SK-N-MC (cell line): ENCODE measurements around the gene CCL25.

Experiments used
- DNase-seq: peaks from one replicate; pipeline ENCODE4 v3.0.0-alpha.2; 2011; ENCODE audit warnings: low read depth, low spot score
- H3K27ac ChIP-seq: fragments of 200-600 bp; sonication (generic); 2 replicates; pipeline ENCODE4 v1.5.1; 2016; ENCODE audit warnings: mixed run types
- H3K36me3 ChIP-seq: fragments of 200-600 bp; sonication (generic); 2 replicates; pipeline ENCODE4 v1.6.1; 2017; ENCODE audit warnings: antibody characterized with exemption, low read length, mixed read lengths; ENCODE audit not compliant: insufficient read depth
- H3K4me3 ChIP-seq: fragments of 200-600 bp; sonication (generic); 2 replicates; pipeline ENCODE4 v1.5.1; 2016
- H3K9ac ChIP-seq: fragments of 200-600 bp; sonication (generic); 2 replicates; pipeline ENCODE4 v1.8.0; 2017; ENCODE audit warnings: mixed run types, mixed read lengths; ENCODE audit not compliant: insufficient read length
- H3K9me3 ChIP-seq: fragments of 200-600 bp; sonication (generic); 2 replicates; pipeline ENCODE4 v1.6.1; 2017; ENCODE audit warnings: low read depth, mild to moderate bottlenecking, antibody characterized with exemption, low read length, moderate library complexity, mixed read lengths
- EZH2 ChIP-seq: fragments of 200-600 bp; sonication (generic); IDR thresholded peaks from one replicate; pipeline ENCODE4 v1.6.1; 2017; ENCODE audit warnings: antibody characterized with exemption
- FOXP2 ChIP-seq: optimal IDR thresholded peaks from 2 replicates; pipeline ENCODE3; 2011; ENCODE audit warnings: mild to moderate bottlenecking, moderate library complexity; ENCODE audit not compliant: insufficient read depth; ENCODE audit errors: extremely low read length, control extremely low read depth
- POLR2AphosphoS5 ChIP-seq: IDR thresholded peaks from 2 replicates; pipeline ENCODE4 v1.6.1; 2012; ENCODE audit warnings: mild to moderate bottlenecking, low read depth, low read length, borderline replicate concordance

CCL25 gene

DNA sequence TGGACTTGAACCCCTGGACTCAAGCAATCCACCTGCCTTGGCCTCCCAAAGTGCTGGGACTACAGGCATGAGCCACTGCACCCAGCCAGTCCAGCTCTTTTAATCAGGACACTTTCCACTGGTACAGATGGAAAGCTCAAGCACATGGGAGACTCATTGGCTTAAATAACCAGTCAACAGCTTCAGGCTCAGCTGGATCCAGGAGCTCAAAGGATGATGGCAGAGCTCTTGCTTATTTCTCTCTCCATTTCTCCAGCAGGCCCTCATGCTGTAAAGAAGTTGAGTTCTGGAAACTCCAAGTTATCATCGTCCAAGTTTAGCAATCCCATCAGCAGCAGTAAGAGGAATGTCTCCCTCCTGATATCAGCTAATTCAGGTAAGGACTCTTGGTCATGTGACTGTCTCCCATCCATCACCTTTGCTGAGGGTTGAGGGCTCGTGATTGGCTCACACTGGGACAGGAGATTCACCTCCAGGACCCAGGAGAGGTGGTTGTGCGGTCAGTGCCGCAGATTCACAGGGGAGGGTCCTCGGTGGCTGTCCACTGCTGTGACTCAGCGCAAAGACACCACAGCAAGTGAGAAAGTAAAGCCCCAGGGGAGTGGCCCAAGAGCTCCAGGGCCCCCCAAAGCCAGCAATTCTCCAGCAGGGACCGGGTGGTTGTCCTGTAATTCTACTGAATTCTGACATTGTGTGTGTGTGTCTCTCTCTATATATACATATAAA lies 5.1 kb downstream of the CCL25 start:
- DNase-seq: no peak
- H3K27ac ChIP-seq: no peak overlapping the region
- no peaks in the 10 kb centered on the region for H3K36me3 ChIP-seq
- H3K9me3 ChIP-seq: no peaks in the 10 kb centered on the region
- H3K9ac ChIP-seq: no peak overlapping the region
- no peak for TF ChIP-seq FOXP2
- no peak for TF ChIP-seq POLR2AphosphoS5
- TF ChIP-seq EZH2: no peak
- no peak overlapping the region for H3K4me3 ChIP-seq

DNA sequence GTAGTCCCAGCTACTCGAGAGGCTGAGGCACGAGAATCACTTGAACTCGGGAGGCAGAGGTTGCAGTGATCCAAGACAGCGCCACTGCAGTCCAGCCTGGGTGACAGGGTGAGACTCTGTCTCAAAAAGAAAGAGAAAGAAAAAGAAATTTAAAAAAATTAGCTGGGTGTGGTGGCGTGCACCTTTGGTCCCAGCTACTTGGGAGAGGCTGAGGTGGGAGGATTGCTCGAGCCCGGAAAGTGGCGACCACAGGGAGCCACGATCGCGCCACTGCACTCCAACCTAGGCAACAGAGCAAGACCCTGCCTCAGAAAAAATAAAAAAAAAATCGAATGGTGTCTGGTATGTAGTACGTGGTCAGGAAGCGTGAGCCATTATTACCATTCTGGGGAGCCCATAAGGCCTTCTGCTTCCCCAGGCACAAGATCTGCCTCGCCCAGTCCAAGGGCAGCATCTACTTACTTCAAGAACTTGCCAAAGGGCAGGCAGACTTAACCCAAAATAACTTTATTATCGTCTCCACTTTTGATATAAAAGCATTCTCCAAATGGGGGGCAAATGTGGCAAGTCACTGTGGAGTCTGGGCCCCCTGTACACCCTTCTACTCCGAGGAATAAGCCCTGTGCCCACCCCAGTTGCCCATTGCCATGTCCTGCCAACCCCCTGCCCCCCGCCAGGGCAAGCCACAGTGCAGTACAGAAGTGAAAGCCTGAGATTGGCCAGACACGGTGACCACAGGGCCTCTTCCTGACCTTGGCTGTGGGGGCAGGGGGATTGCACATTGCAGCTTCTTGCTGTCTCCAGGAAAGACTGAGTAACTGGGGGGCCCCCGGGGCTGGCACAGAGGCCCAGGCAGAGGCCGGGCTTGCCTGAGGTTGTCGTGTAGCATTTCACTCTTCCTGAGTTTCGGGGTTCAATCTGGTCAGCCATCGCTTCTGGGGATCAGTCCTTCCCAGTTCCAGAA lies 12.6 kb downstream of the CCL25 start:
- no peak for DNase-seq
- Histone ChIP-seq H3K9me3 (no peaks in the 10 kb centered on the region), H3K9ac (no peak overlapping the region), H3K36me3 (no peaks in the 10 kb centered on the region), H3K27ac (no peak overlapping the region), H3K4me3 (no peak overlapping the region)
- TF ChIP-seq POLR2AphosphoS5 (no peak), FOXP2 (no peak), EZH2 (no peak)

DNA sequence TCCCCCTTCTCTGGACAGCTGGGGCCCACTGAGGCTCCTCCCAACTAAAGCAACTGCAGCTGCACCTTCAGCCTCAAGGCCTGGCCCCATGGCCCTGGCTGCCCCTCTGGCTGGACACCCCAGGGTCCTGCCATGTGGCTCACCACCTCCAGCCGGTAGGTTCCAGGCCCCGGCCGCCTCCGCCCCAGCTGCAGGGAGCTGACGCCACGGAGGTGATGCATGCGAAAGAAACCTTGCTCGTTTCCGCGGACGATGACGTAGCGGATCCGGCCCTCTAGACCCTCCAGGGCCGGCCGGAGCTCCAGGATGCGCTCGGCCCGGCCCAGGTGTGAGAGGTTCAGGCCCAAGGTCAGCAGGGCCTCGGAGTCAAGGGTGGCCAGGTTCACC lies 13.3 kb downstream of the CCL25 start:
- Histone ChIP-seq H3K36me3 (no peaks in the 10 kb centered on the region), H3K27ac (no peak overlapping the region), H3K9ac (no peak overlapping the region), H3K9me3 (no peaks in the 10 kb centered on the region), H3K4me3 (no peak overlapping the region)
- no peak for DNase-seq
- TF ChIP-seq EZH2: no peak
- no peak for TF ChIP-seq POLR2AphosphoS5
- TF ChIP-seq FOXP2: no peak

- no peak overlapping the region for H3K9ac ChIP-seq
- DNase-seq: peak; percentile 34
- H3K9me3 ChIP-seq: no peaks in the 10 kb centered on the region
- TF ChIP-seq EZH2 (no peak), FOXP2 (no peak), POLR2AphosphoS5 (no peak)
- no peak overlapping the region; the same call in 1 of the 2 replicates for H3K27ac ChIP-seq
- no peak overlapping the region for H3K4me3 ChIP-seq
- peaks cover 4% of the 10 kb centered on the region; the same call in 1 of the 2 replicates for H3K36me3 ChIP-seq
Measured at GRCh38 chr19:8069096-8069973, 16.8 kb downstream of the CCL25 start.

GRCh38 chr19:8071912-8072311 lies 19.4 kb downstream of the CCL25 start:
- peaks cover 19% of the 10 kb centered on the region; the same call in 1 of the 2 replicates for H3K36me3 ChIP-seq
- H3K4me3 ChIP-seq: no peak overlapping the region
- H3K27ac ChIP-seq: no peak overlapping the region
- TF ChIP-seq FOXP2 (no peak), EZH2 (no peak), POLR2AphosphoS5 (no peak)
- no peaks in the 10 kb centered on the region for H3K9me3 ChIP-seq
- no peak for DNase-seq
- no peak overlapping the region for H3K9ac ChIP-seq

DNA sequence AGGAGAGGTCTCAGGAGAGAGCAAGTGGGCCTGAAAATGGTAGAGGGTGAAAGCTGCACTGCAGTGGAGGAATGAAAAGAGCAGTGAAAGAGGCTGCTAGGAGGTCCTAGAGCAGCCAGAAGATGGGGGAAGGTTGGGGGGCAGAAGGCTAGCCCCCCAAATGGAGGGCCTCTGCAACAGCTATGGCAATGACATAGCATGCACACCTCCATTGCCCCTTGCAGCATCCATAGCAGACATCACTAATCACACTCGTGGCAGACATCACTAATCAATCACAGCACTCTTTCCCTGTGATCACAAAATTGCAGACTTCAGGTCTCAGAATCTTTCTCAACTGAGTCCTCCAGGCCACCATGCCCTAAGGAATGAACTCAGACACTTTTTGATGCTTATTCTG lies 21.9 kb downstream of the CCL25 start:
- TF ChIP-seq FOXP2 (no peak), POLR2AphosphoS5 (no peak), EZH2 (no peak)
- Histone ChIP-seq H3K36me3 (peaks cover 19% of the 10 kb centered on the region; the same call in 1 of the 2 replicates), H3K9ac (no peak overlapping the region), H3K9me3 (no peaks in the 10 kb centered on the region), H3K4me3 (no peak overlapping the region), H3K27ac (no peak overlapping the region)
- no peak for DNase-seq

GRCh38 chr19:8075158-8076074 lies 22.9 kb downstream of the CCL25 start:
- TF ChIP-seq EZH2: no peak
- H3K9ac ChIP-seq: no peak overlapping the region
- no peak overlapping the region for H3K27ac ChIP-seq
- DNase-seq: no peak
- peaks cover 19% of the 10 kb centered on the region; the same call in 1 of the 2 replicates for H3K36me3 ChIP-seq
- no peak overlapping the region for H3K4me3 ChIP-seq
- H3K9me3 ChIP-seq: no peaks in the 10 kb centered on the region
